CD14-positive monocyte (primary cell): ENCODE results near the gene MB21D2. TPM values are rescaled to one million over a fixed set of nuclear protein-coding genes. Genes with fewer than 3 reads are reported as not detected.

Experiments used
- DNase-seq, 3 donors: peaks; one replicate each; pipeline ENCODE4 v3.0.0-alpha.2; 2011 to 2022
- H2AFZ ChIP-seq: 2 replicates; pipeline ENCODE4 v1.6.0; 2012; ENCODE audit warnings: mild to moderate bottlenecking, low read depth, low read length, inconsistent platforms; ENCODE audit not compliant: insufficient read depth, poor library complexity, severe bottlenecking
- H3K27ac ChIP-seq, 2 donors: 1 replicate in 1 of 2; 2 replicates in 1 of 2; pipeline ENCODE4 v1.5.1; 2012 to 2013; ENCODE audit warnings: low read length in 2 of 2, control low read depth in 1 of 2, inconsistent platforms in 1 of 2, low read depth in 1 of 2, mild to moderate bottlenecking in 1 of 2
- H3K27me3 ChIP-seq, 2 donors: one replicate each; pipeline versions ENCODE4 v1.6.0 to v1.6.1; 2011 to 2013; ENCODE audit warnings: low read length in 2 of 2; ENCODE audit not compliant: control insufficient read depth in 2 of 2, insufficient read depth in 2 of 2
- H3K36me3 ChIP-seq, 2 donors: replicated peaks in 1 of 2; 1 replicate in 1 of 2; 2 replicates in 1 of 2; pipeline versions ENCODE4 v1.5.1 to v1.6.1; 2012 to 2013; ENCODE audit warnings: low read length in 2 of 2, control low read depth in 1 of 2, inconsistent platforms in 1 of 2, mild to moderate bottlenecking in 1 of 2; ENCODE audit not compliant: insufficient read depth in 2 of 2, control insufficient read depth in 1 of 2
- H3K4me1 ChIP-seq, 2 donors: 1 replicate in 1 of 2; 2 replicates in 1 of 2; pipeline versions ENCODE4 v1.5.1 to v1.6.1; 2012 to 2013; ENCODE audit warnings: low read length in 2 of 2, control low read depth in 1 of 2, inconsistent platforms in 1 of 2, mild to moderate bottlenecking in 1 of 2, moderate library complexity in 1 of 2; ENCODE audit not compliant: insufficient read depth in 2 of 2, control insufficient read depth in 1 of 2
- H3K4me2 ChIP-seq: replicated peaks from 2 replicates; pipeline ENCODE3; 2012; ENCODE audit warnings: low read length, moderate library complexity, mild to moderate bottlenecking; ENCODE audit not compliant: poor library complexity, severe bottlenecking; ENCODE audit errors: extremely low read depth
- H3K4me3 ChIP-seq, 3 experiments: fragments of 200-600 bp in 1 of 3; sonication (generic) in 1 of 3; replicated peaks in 1 of 3; 1 replicate in 2 of 3; 2 replicates in 1 of 3; pipeline ENCODE4 v1.5.1; 2011 to 2013; ENCODE audit warnings: low read length in 3 of 3, mild to moderate bottlenecking in 3 of 3, control low read depth in 2 of 3, low read depth in 2 of 3, inconsistent platforms in 1 of 3, moderate library complexity in 1 of 3
- H3K79me2 ChIP-seq: 2 replicates; pipeline ENCODE4 v1.6.0; 2012; ENCODE audit warnings: mild to moderate bottlenecking, control low read depth, inconsistent platforms, low read length, moderate library complexity; ENCODE audit not compliant: insufficient read depth
- H3K9ac ChIP-seq: 2 replicates; pipeline ENCODE4 v1.6.0; 2017; ENCODE audit warnings: low read length, mild to moderate bottlenecking; ENCODE audit not compliant: insufficient read depth, poor library complexity, severe bottlenecking
- H3K9me3 ChIP-seq, 2 donors: replicated peaks in 1 of 2; 1 replicate in 1 of 2; 2 replicates in 1 of 2; pipeline versions ENCODE4 v1.5.1 to v1.6.1; 2012 to 2013; ENCODE audit warnings: low read length in 2 of 2, control low read depth in 1 of 2; ENCODE audit not compliant: control insufficient read depth in 1 of 2, insufficient read depth in 1 of 2
- H4K20me1 ChIP-seq: 2 replicates; pipeline ENCODE4 v1.6.0; 2012; ENCODE audit warnings: mild to moderate bottlenecking, low read length, control low read depth, moderate library complexity; ENCODE audit not compliant: insufficient read depth
- H3K27ac Mint-ChIP-seq, 7 donors: one replicate each; pipeline ENCODE4 v1.8.0; 2020; ENCODE audit warnings: mild to moderate bottlenecking in 7 of 7, mixed read lengths in 7 of 7, moderate library complexity in 6 of 7, inconsistent platforms in 2 of 7
- H3K27me3 Mint-ChIP-seq, 3 donors: one replicate each; pipeline ENCODE4 v1.8.0; 2021 to 2022; ENCODE audit warnings: low read depth in 3 of 3, mild to moderate bottlenecking in 3 of 3, mixed read lengths in 3 of 3, moderate library complexity in 3 of 3, inconsistent platforms in 1 of 3
- H3K36me3 Mint-ChIP-seq, 2 donors: one replicate each; pipeline ENCODE4 v1.8.0; 2020; ENCODE audit warnings: mixed read lengths in 2 of 2, inconsistent platforms in 1 of 2, mild to moderate bottlenecking in 1 of 2
- H3K4me1 Mint-ChIP-seq: one replicate; pipeline ENCODE4 v1.8.0; 2020; ENCODE audit warnings: mild to moderate bottlenecking, mixed read lengths
- H3K4me3 Mint-ChIP-seq, 2 donors: one replicate each; pipeline ENCODE4 v1.8.0; 2020; ENCODE audit warnings: mild to moderate bottlenecking in 2 of 2, mixed read lengths in 2 of 2, moderate library complexity in 1 of 2
- H3K9me3 Mint-ChIP-seq, 7 donors: one replicate each; pipeline ENCODE4 v1.8.0; 2020 to 2022; ENCODE audit warnings: mixed read lengths in 7 of 7, mild to moderate bottlenecking in 6 of 7, moderate library complexity in 6 of 7, inconsistent platforms in 2 of 7
- CTCF ChIP-seq: fragments of 200-600 bp; IDR thresholded peaks from one replicate; pipeline ENCODE4 v1.8.0; 2022; ENCODE audit warnings: antibody characterized with exemption, mild to moderate bottlenecking
- WGBS: methylation state at CpG from one replicate; pipeline ENCODE4 v1.1.5; 2013; ENCODE audit warnings: missing lambda C conversion rate; ENCODE audit not compliant: insufficient coverage; 5-methylcytosine and 5-hydroxymethylcytosine counted together
- intact Hi-C, 2 donors: fragments of 100-400 bp; cut with micrococcal nuclease; formaldehyde crosslinking; loops; one replicate each; pipeline versions ENCODE4 v1.15.0 to v1.15.1; 2023
- polyA plus RNA-seq, 3 donors: library from polyadenylated mRNA; depleted of rRNA in 1 of 3; unstranded in 2 of 3; stranded (reverse) in 1 of 3; fragments of 300-500 nt in 2 of 3; fragments of >200 nt in 1 of 3; fragmentation: Illumina TruSeq in 2 of 3; gene quantifications; 1 replicate in 2 of 3; 2 replicates in 1 of 3; pipeline ENCODE4 v1.2.3, GENCODE V29; 2012 to 2021

The MB21D2 gene
- polyA plus RNA-seq, 3 donors, result 0.37 to 0.77 (median 0.59) TPM

DNA sequence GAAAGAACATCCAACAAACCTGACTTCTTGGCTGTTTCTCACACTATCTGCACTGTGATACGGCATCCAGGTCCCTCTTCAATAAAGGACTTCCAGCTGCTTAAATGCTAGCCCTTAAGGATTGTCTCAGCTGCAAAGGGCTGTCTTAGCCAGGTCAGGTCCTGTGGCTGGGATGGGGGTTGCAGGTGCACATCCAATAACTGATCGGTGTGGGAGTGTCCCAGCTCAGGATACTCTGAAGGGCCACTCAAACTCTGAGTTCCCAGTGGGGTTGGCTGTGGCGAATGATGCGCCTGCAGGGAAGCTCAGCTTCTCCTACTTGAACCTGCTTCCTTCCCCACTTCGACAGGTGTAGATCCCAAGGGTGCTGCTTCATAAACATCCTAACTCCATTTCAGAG is 115.7 kb downstream of the MB21D2 start:
- Mint-ChIP-seq H3K9me3 (no peaks in the 10 kb centered on the region), H3K27ac (no peak overlapping the region), H3K27me3 (peaks cover 0 to 3% (median 0%) of the 10 kb centered on the region in 3 donors), H3K4me3 (no peak overlapping the region), H3K36me3 (no peaks in the 10 kb centered on the region), H3K4me1 (no peaks in the 10 kb centered on the region)
- H3K4me2 ChIP-seq, result no peak overlapping the region
- no peak overlapping the region for H2AFZ ChIP-seq
- TF ChIP-seq CTCF, result no peak
- H3K79me2 ChIP-seq, result no peaks in the 10 kb centered on the region
- H3K27me3 ChIP-seq, result no peaks in the 10 kb centered on the region
- no peak overlapping the region for H3K27ac ChIP-seq
- no peak overlapping the region for H3K4me3 ChIP-seq
- DNase-seq, result no peak
- no peaks in the 10 kb centered on the region for H3K4me1 ChIP-seq
- peaks cover 5% of the 10 kb centered on the region for H4K20me1 ChIP-seq
- intact Hi-C loops, result no loop called here
- 89% methylated on average over 4 of the region's 5 CpGs for WGBS
- H3K9me3 ChIP-seq, result no peaks in the 10 kb centered on the region
- H3K36me3 ChIP-seq, result no peaks in the 10 kb centered on the region
- H3K9ac ChIP-seq, result no peak overlapping the region

- no peak overlapping the region for H3K4me2 ChIP-seq
- Mint-ChIP-seq H3K27me3 (peaks cover 0 to 3% (median 0%) of the 10 kb centered on the region in 3 donors), H3K27ac (peak overlapping the region in 1 of 7 donors; percentile 3), H3K4me1 (no peaks in the 10 kb centered on the region), H3K9me3 (no peaks in the 10 kb centered on the region), H3K4me3 (no peak overlapping the region), H3K36me3 (no peaks in the 10 kb centered on the region)
- H3K36me3 ChIP-seq, result no peaks in the 10 kb centered on the region
- no peak for DNase-seq
- no peak overlapping the region for H3K9ac ChIP-seq
- H3K9me3 ChIP-seq, result no peaks in the 10 kb centered on the region
- no peaks in the 10 kb centered on the region for H3K4me1 ChIP-seq
- no peak overlapping the region for H2AFZ ChIP-seq
- no peak overlapping the region for H3K27ac ChIP-seq
- no peaks in the 10 kb centered on the region for H3K27me3 ChIP-seq
- intact Hi-C loops, result no loop called here
- no peaks in the 10 kb centered on the region for H3K79me2 ChIP-seq
- H3K4me3 ChIP-seq, result no peak overlapping the region
- 88% methylated on average over 1 of the region's 2 CpGs for WGBS
- no peak for TF ChIP-seq CTCF
- peaks cover 5% of the 10 kb centered on the region for H4K20me1 ChIP-seq
Measured at GRCh38 chr3:192799721-192800120, 117.9 kb downstream of the MB21D2 start.
